HG02885 (cell line): ENCODE data around the gene TEP1.
"Not testable (repeated sequence)": the region's sequence is repeated elsewhere in the genome, so short reads cannot be mapped to it uniquely, and the experiment has no call there.

ENCODE experiments used
- ATAC-seq: cut with Tn5 transposase; IDR thresholded peaks from one replicate; pipeline ENCODE4 v1.9.1; 2021; ENCODE audit warnings: mild to moderate bottlenecking; ENCODE audit not compliant: unreplicated experiment, poor library complexity

The TEP1 gene

GRCh38 chr14:20397511-20397910 is 15.8 kb downstream of the TEP1 start:
- no peak for ATAC-seq

- ATAC-seq, result no peak
These were observed 21.8 kb downstream of the TEP1 start for GRCh38 chr14:20391505-20391904.

GRCh38 chr14:20388159-20388558 is 25.1 kb downstream of the TEP1 start:
- no peak for ATAC-seq

GRCh38 chr14:20387576-20387975 is 25.7 kb downstream of the TEP1 start:
- ATAC-seq, result peak; percentile 75

- no peak for ATAC-seq
These were observed 26.9 kb downstream of the TEP1 start for GRCh38 chr14:20386276-20386855.

GRCh38 chr14:20384886-20385285 is 28.4 kb downstream of the TEP1 start:
- no peak for ATAC-seq

- ATAC-seq, result no peak
These were observed 29.0 kb downstream of the TEP1 start for GRCh38 chr14:20384321-20384720.

- ATAC-seq, result no peak
These were observed 29.7 kb downstream of the TEP1 start for GRCh38 chr14:20383636-20384035.

- ATAC-seq, result no peak
These were observed 30.3 kb downstream of the TEP1 start for GRCh38 chr14:20383032-20383431.

- ATAC-seq, result no peak
These were observed 30.8 kb downstream of the TEP1 start for GRCh38 chr14:20382526-20382925.

GRCh38 chr14:20381341-20381740 is 32.0 kb downstream of the TEP1 start:
- no peak for ATAC-seq

- ATAC-seq, result no peak
These were observed 32.6 kb downstream of the TEP1 start for GRCh38 chr14:20380681-20381080.

GRCh38 chr14:20379743-20380142 is 33.6 kb downstream of the TEP1 start:
- ATAC-seq, result no peak

- no peak for ATAC-seq
These were observed 36.1 kb downstream of the TEP1 start for GRCh38 chr14:20377171-20377570.

- ATAC-seq, result no peak
These were observed 37.2 kb downstream of the TEP1 start for GRCh38 chr14:20376071-20376588.

GRCh38 chr14:20375471-20375870 is 37.8 kb downstream of the TEP1 start:
- no peak for ATAC-seq

GRCh38 chr14:20372796-20373195 is 40.5 kb downstream of the TEP1 start:
- ATAC-seq, result no peak

GRCh38 chr14:20365928-20366327 is 47.4 kb downstream of the TEP1 start:
- no peak for ATAC-seq

- ATAC-seq, result not testable (repeated sequence)
These were observed 54.8 kb downstream of the TEP1 start for GRCh38 chr14:20358474-20358873.

GRCh38 chr14:20356422-20356821 is 56.9 kb downstream of the TEP1 start:
- no peak for ATAC-seq

- ATAC-seq, result no peak
These were observed 62.4 kb downstream of the TEP1 start for GRCh38 chr14:20350860-20351259.

GRCh38 chr14:20350282-20350681 is 63.0 kb downstream of the TEP1 start:
- no peak for ATAC-seq

GRCh38 chr14:20347747-20348146 is 65.6 kb downstream of the TEP1 start:
- ATAC-seq, result no peak
